Mesenchymal stem cell (in vitro differentiated cells and primary cell): ENCODE results near the gene VPS16.

Experiments
- DNase-seq: peaks from one replicate; pipeline ENCODE4 v3.0.0-alpha.2; 2013
- H2AFZ ChIP-seq: one replicate; pipeline ENCODE4 v1.6.1; 2013; ENCODE audit warnings: low read depth, mild to moderate bottlenecking, control low read depth, inconsistent platforms, low read length, moderate library complexity
- H2AK5ac ChIP-seq: 2 replicates; pipeline ENCODE4 v1.6.1; 2013; ENCODE audit warnings: low read length, moderate library complexity, mild to moderate bottlenecking, inconsistent platforms; ENCODE audit not compliant: severe bottlenecking
- H2BK120ac ChIP-seq: one replicate; pipeline ENCODE4 v1.6.1; 2013; ENCODE audit warnings: low read depth, mild to moderate bottlenecking, inconsistent platforms, low read length, moderate library complexity
- H2BK12ac ChIP-seq, 2 experiments: one replicate each; pipeline ENCODE4 v1.6.1; 2013; ENCODE audit warnings: inconsistent platforms in 2 of 2, low read length in 2 of 2, mild to moderate bottlenecking in 2 of 2, moderate library complexity in 2 of 2, control low read depth in 1 of 2
- H2BK15ac ChIP-seq: one replicate; pipeline ENCODE4 v1.6.1; 2013; ENCODE audit warnings: mild to moderate bottlenecking, low read depth, inconsistent platforms; ENCODE audit not compliant: poor library complexity, severe bottlenecking
- H2BK5ac ChIP-seq: 2 replicates; pipeline ENCODE4 v1.6.1; 2013; ENCODE audit warnings: low read depth, mild to moderate bottlenecking, low read length, control low read depth, inconsistent platforms; ENCODE audit not compliant: poor library complexity, severe bottlenecking
- H3K14ac ChIP-seq, 2 experiments: one replicate each; pipeline ENCODE4 v1.6.1; 2013; ENCODE audit warnings: inconsistent platforms in 2 of 2, low read length in 2 of 2, control low read depth in 1 of 2, mild to moderate bottlenecking in 1 of 2, moderate library complexity in 1 of 2
- H3K18ac ChIP-seq, 2 experiments: one replicate each; pipeline ENCODE4 v1.6.1; 2013; ENCODE audit warnings: inconsistent platforms in 2 of 2, low read length in 2 of 2, control low read depth in 1 of 2, low read depth in 1 of 2, mild to moderate bottlenecking in 1 of 2
- H3K23ac ChIP-seq, 2 experiments: one replicate each; pipeline ENCODE4 v1.6.1; 2013; ENCODE audit warnings: inconsistent platforms in 2 of 2, low read length in 2 of 2, mild to moderate bottlenecking in 2 of 2, moderate library complexity in 2 of 2, control low read depth in 1 of 2
- H3K27ac ChIP-seq: 2 replicates; pipeline ENCODE4 v1.5.1; 2013; ENCODE audit warnings: mild to moderate bottlenecking, moderate library complexity, low read length, control low read depth, inconsistent platforms; ENCODE audit not compliant: poor library complexity, severe bottlenecking
- H3K27me3 ChIP-seq, 2 experiments: 2 replicates each; pipeline versions ENCODE4 v1.6.1 to v1.7.0; 2013; ENCODE audit warnings: low read length in 2 of 2, mild to moderate bottlenecking in 2 of 2, moderate library complexity in 2 of 2, control low read depth in 1 of 2, inconsistent platforms in 1 of 2; ENCODE audit not compliant: control insufficient read depth in 1 of 2, insufficient read depth in 1 of 2
- H3K36me3 ChIP-seq, 2 experiments: 2 replicates each; pipeline versions ENCODE4 v1.6.1 to v1.7.0; 2013; ENCODE audit warnings: low read length in 2 of 2, control low read depth in 1 of 2, inconsistent platforms in 1 of 2, low read depth in 1 of 2, mild to moderate bottlenecking in 1 of 2; ENCODE audit not compliant: insufficient read depth in 2 of 2, control insufficient read depth in 1 of 2
- H3K4ac ChIP-seq, 2 experiments: one replicate each; pipeline ENCODE4 v1.6.1; 2013; ENCODE audit warnings: inconsistent platforms in 2 of 2, low read length in 2 of 2, mild to moderate bottlenecking in 2 of 2, moderate library complexity in 2 of 2, control low read depth in 1 of 2, low read depth in 1 of 2
- H3K4me1 ChIP-seq: 2 replicates; pipeline ENCODE4 v1.6.1; 2013; ENCODE audit warnings: low read depth, low read length, control low read depth; ENCODE audit not compliant: control insufficient read depth, insufficient read depth
- H3K4me2 ChIP-seq: 2 replicates; pipeline ENCODE4 v1.6.1; 2013; ENCODE audit warnings: low read length, mild to moderate bottlenecking, inconsistent platforms; ENCODE audit not compliant: poor library complexity, severe bottlenecking
- H3K4me3 ChIP-seq, 2 experiments: 2 replicates each; pipeline versions ENCODE4 v1.5.1 to v1.7.0; 2013; ENCODE audit warnings: low read length in 2 of 2, mild to moderate bottlenecking in 2 of 2, control low read depth in 1 of 2, low read depth in 1 of 2; ENCODE audit not compliant: insufficient read depth in 1 of 2
- H3K79me1 ChIP-seq: replicated peaks from 2 replicates; pipeline ENCODE4 v1.6.1; 2013; ENCODE audit warnings: mild to moderate bottlenecking, control low read depth, low read length, inconsistent platforms; ENCODE audit not compliant: poor library complexity, severe bottlenecking
- H3K9ac ChIP-seq: 2 replicates; pipeline ENCODE4 v1.7.0; 2013; ENCODE audit warnings: mild to moderate bottlenecking, low read length, moderate library complexity
- H3K9me3 ChIP-seq: 2 replicates; pipeline ENCODE4 v1.7.0; 2013; ENCODE audit warnings: mild to moderate bottlenecking, low read length; ENCODE audit not compliant: control insufficient read depth
- H4K8ac ChIP-seq: one replicate; pipeline ENCODE4 v1.6.1; 2013; ENCODE audit warnings: inconsistent platforms, mild to moderate bottlenecking, low read length, moderate library complexity
- H4K91ac ChIP-seq: one replicate; pipeline ENCODE4 v1.6.1; 2013; ENCODE audit warnings: mild to moderate bottlenecking, low read length, inconsistent platforms
- WGBS: methylation state at CpG from one replicate; pipeline ENCODE4 v1.1.7; 2013; ENCODE audit warnings: mixed read lengths; 5-methylcytosine and 5-hydroxymethylcytosine counted together

Gene VPS16

DNA sequence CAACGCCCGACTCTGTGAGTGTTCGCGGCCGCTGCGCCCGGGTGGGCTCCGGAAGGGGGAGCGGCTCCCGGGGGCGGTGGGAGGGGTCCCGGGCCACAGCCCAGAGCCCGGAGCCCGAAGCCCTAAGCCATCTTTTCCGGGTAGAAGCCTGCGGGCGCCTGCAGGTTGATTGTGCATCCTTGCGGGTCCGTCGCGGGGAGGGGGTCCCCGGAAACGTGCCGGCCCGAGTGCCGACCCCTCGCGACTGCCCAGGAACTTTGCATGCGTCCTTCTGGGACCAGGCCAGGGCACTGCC, 33.1 kb downstream of the VPS16 start:
- Histone ChIP-seq H2AK5ac (no peak overlapping the region), H3K4ac (peak overlapping the region in 1 of 2 experiments; percentile 85), H3K27me3 (no peaks in the 10 kb centered on the region), H4K8ac (peak overlapping the region; percentile 60), H3K27ac (no peak overlapping the region), H2BK120ac (peak overlapping the region; percentile 92), H3K14ac (peak overlapping the region in 1 of 2 experiments; percentile 79), H3K9me3 (no peaks in the 10 kb centered on the region), H3K36me3 (peaks cover 0 to 3% of the 10 kb centered on the region in 2 experiments), H3K18ac (peak overlapping the region; percentile 77 to 91), H2BK15ac (peak overlapping the region; percentile 96), H3K23ac (peak overlapping the region in 1 of 2 experiments; percentile 96), H3K79me1 (peaks cover 29% of the 10 kb centered on the region), H2BK5ac (no peak overlapping the region), H3K4me1 (peaks cover 29% of the 10 kb centered on the region), H3K4me3 (peak overlapping the region; percentile 83 to 85), H4K91ac (peak overlapping the region; percentile 61), H3K4me2 (peak overlapping the region; percentile 81), H2BK12ac (no peak overlapping the region), H2AFZ (peak overlapping the region; percentile 65), H3K9ac (peak overlapping the region; percentile 89)
- WGBS: under 1% methylated on average over 27 of the region's 29 CpGs
- DNase-seq: peak; percentile 57

DNA sequence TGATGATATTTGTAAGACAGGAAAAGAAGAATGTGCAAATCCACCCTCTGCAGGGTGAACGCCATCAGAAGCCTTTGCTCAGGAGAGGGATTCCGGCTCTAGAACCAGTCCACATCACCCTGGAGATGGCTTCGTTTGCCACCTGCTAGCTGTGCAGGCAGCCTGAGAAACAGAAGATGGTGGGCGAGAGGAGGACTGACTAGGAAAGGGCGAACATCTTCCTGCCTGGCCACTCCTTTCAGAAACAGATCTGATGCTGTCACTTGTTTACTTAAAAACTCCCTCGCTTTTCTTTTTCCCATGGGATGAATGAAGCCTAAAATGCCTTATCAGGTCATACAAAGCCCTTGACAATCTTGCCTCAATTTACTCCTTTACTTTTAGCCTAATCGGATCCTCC, 33.9 kb downstream of the VPS16 start:
- Histone ChIP-seq H3K27ac (no peak overlapping the region), H3K9me3 (no peaks in the 10 kb centered on the region), H2BK5ac (no peak overlapping the region), H3K4me1 (peaks cover 31% of the 10 kb centered on the region), H3K23ac (no peak overlapping the region), H2BK15ac (no peak overlapping the region), H3K4ac (no peak overlapping the region), H3K14ac (no peak overlapping the region), H3K4me2 (peak overlapping the region; percentile 81), H2AFZ (no peak overlapping the region), H3K4me3 (peak overlapping the region; percentile 25 to 83), H3K18ac (peak overlapping the region in 1 of 2 experiments; percentile 61), H3K36me3 (peaks cover 0 to 3% of the 10 kb centered on the region in 2 experiments), H2AK5ac (no peak overlapping the region), H3K79me1 (peaks cover 32% of the 10 kb centered on the region), H2BK12ac (no peak overlapping the region), H3K9ac (peak overlapping the region; percentile 89), H4K91ac (no peak overlapping the region), H3K27me3 (no peaks in the 10 kb centered on the region), H4K8ac (no peak overlapping the region), H2BK120ac (no peak overlapping the region)
- DNase-seq: peak; percentile 31
- WGBS: 45% methylated on average over 6 of the region's 7 CpGs

DNA sequence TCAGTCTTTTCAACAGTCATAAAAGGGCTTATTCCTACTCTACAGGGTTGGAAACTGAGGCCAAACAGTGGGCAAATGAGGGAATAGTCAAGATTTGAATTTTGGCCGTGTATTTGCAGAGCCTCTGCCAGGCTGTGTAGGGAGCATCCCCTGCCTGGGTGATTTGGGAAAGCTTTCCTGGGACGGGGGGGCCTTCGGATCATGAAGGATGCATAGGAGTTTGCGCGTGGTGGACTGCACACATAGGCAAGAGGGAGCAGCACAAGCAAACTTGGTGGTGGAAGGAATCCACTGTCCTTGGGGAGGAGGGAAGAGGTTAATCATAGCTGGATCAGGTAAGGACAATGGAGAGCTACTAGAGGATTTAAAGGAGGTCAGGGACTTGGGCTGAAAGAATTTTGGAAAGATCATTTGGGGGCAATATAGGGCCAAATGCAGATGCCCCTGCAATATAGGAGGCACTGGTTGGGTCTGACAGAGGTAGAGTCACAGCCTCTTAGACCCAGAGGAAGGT, 35.2 kb downstream of the VPS16 start:
- peaks cover 32% of the 10 kb centered on the region for H3K79me1 ChIP-seq
- no peak overlapping the region for H4K8ac ChIP-seq
- H3K4ac ChIP-seq: no peak overlapping the region
- peaks cover 0 to 3% of the 10 kb centered on the region in 2 experiments for H3K36me3 ChIP-seq
- H3K4me3 ChIP-seq: peak overlapping the region in 1 of 2 experiments; percentile 37
- no peak overlapping the region for H2BK120ac ChIP-seq
- no peak overlapping the region for H2BK5ac ChIP-seq
- no peak overlapping the region for H2BK15ac ChIP-seq
- WGBS: 96% methylated on average over 5 of the region's 5 CpGs
- H3K4me1 ChIP-seq: peaks cover 29% of the 10 kb centered on the region
- H4K91ac ChIP-seq: no peak overlapping the region
- no peak overlapping the region for H3K23ac ChIP-seq
- no peaks in the 10 kb centered on the region for H3K9me3 ChIP-seq
- H2BK12ac ChIP-seq: no peak overlapping the region
- no peak overlapping the region for H3K27ac ChIP-seq
- no peak overlapping the region for H3K18ac ChIP-seq
- no peak for DNase-seq
- H3K9ac ChIP-seq: no peak overlapping the region
- no peaks in the 10 kb centered on the region for H3K27me3 ChIP-seq
- H3K4me2 ChIP-seq: no peak overlapping the region
- H3K14ac ChIP-seq: no peak overlapping the region
- H2AK5ac ChIP-seq: no peak overlapping the region
- H2AFZ ChIP-seq: no peak overlapping the region

DNA sequence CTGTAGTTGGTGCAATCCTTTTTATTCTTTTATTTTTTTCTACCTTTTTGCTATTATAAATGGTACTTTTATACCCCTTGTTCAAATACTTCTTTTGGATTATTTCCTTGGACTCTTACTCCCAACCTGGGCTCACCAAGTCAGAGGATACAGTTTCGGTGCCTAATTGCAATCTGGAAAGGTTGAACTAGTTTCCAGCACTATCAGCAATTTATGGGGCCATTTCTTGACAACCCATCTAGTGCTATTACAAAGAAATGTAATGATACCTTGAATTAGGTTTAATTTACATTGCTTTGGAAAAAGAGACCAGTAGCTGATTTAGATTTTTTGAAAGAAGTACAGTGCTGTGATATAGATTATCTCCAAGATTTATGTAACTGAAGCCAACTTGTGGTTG, 38.0 kb downstream of the VPS16 start:
- Histone ChIP-seq H3K27ac (no peak overlapping the region), H2BK12ac (no peak overlapping the region), H2AFZ (no peak overlapping the region), H3K9me3 (no peaks in the 10 kb centered on the region), H3K27me3 (no peaks in the 10 kb centered on the region), H2BK5ac (no peak overlapping the region), H3K9ac (peak overlapping the region; percentile 64), H3K4me1 (peaks cover 9% of the 10 kb centered on the region), H2AK5ac (no peak overlapping the region), H4K91ac (no peak overlapping the region), H3K18ac (no peak overlapping the region), H2BK120ac (no peak overlapping the region), H3K14ac (no peak overlapping the region), H3K4ac (no peak overlapping the region), H4K8ac (no peak overlapping the region), H3K4me2 (no peak overlapping the region), H3K4me3 (no peak overlapping the region), H2BK15ac (no peak overlapping the region), H3K36me3 (peaks cover 0 to 3% of the 10 kb centered on the region in 2 experiments), H3K79me1 (peaks cover 32% of the 10 kb centered on the region), H3K23ac (no peak overlapping the region)
- DNase-seq: no peak
- WGBS: 100% methylated on average over 1 of the region's 1 CpG
